ENCODE measurements around the gene RRAD. TPM values are rescaled to one million over a fixed set of nuclear protein-coding genes. Genes with fewer than 3 reads are reported as not detected.
A peak's percentile ranks its signal among the peaks of the same experiment; 100 is the strongest.
"Not testable (repeated sequence)": the region's sequence is repeated elsewhere in the genome, so short reads cannot be mapped to it uniquely, and the experiment has no call there.

RRAD gene
- total RNA-seq, 1 experiment from 2014 or later, result 0.57 TPM

- no peak for DNase-seq (ENCODE audit: extremely low read depth, low read depth)
These were observed 25.8 kb upstream of the RRAD start for GRCh38 chr16:66950971-66951790.

- no peak for DNase-seq (ENCODE audit: extremely low read depth, low read depth)
These were observed 25.1 kb upstream of the RRAD start for GRCh38 chr16:66950437-66950836.

- DNase-seq (ENCODE audit: extremely low read depth, low read depth), result no peak
These were observed 24.1 kb upstream of the RRAD start for GRCh38 chr16:66949472-66949871.

GRCh38 chr16:66948837-66949225, 23.5 kb upstream of the RRAD start:
- no peak for DNase-seq (ENCODE audit: extremely low read depth, low read depth)

- DNase-seq (ENCODE audit: extremely low read depth, low read depth), result no peak
These were observed 22.9 kb upstream of the RRAD start for GRCh38 chr16:66948134-66948836.

GRCh38 chr16:66947302-66948065, 22.1 kb upstream of the RRAD start:
- DNase-seq (ENCODE audit: extremely low read depth, low read depth), result peak; percentile 92

- DNase-seq (ENCODE audit: extremely low read depth, low read depth), result no peak
These were observed 21.6 kb upstream of the RRAD start for GRCh38 chr16:66946974-66947301.

GRCh38 chr16:66946541-66946940, 21.2 kb upstream of the RRAD start:
- no peak for DNase-seq (ENCODE audit: extremely low read depth, low read depth)

- DNase-seq (ENCODE audit: extremely low read depth, low read depth), result no peak
These were observed 20.6 kb upstream of the RRAD start for GRCh38 chr16:66945939-66946338.

- DNase-seq (ENCODE audit: extremely low read depth, low read depth), result not testable (repeated sequence)
These were observed 19.6 kb upstream of the RRAD start for GRCh38 chr16:66944971-66945370.

- DNase-seq (ENCODE audit: extremely low read depth, low read depth), result no peak
These were observed 18.7 kb upstream of the RRAD start for GRCh38 chr16:66944054-66944441.

- DNase-seq (ENCODE audit: extremely low read depth, low read depth), result no peak
These were observed 18.2 kb upstream of the RRAD start for GRCh38 chr16:66943426-66944053.

GRCh38 chr16:66942981-66943380, 17.6 kb upstream of the RRAD start:
- no peak for DNase-seq (ENCODE audit: extremely low read depth, low read depth)

- no peak for DNase-seq (ENCODE audit: extremely low read depth, low read depth)
These were observed 14.9 kb upstream of the RRAD start for GRCh38 chr16:66940236-66940635.

GRCh38 chr16:66939366-66939765, 14.0 kb upstream of the RRAD start:
- no peak for DNase-seq (ENCODE audit: extremely low read depth, low read depth)

- DNase-seq (ENCODE audit: extremely low read depth, low read depth), result no peak
These were observed 12.5 kb upstream of the RRAD start for GRCh38 chr16:66937725-66938337.

GRCh38 chr16:66936889-66937554, 11.7 kb upstream of the RRAD start:
- DNase-seq (ENCODE audit: extremely low read depth, low read depth), result no peak

GRCh38 chr16:66936462-66936861, 11.1 kb upstream of the RRAD start:
- DNase-seq (ENCODE audit: extremely low read depth, low read depth), result no peak

- no peak for DNase-seq (ENCODE audit: extremely low read depth, low read depth)
These were observed 10.1 kb upstream of the RRAD start, which contains the start of gene CES2 for GRCh38 chr16:66935314-66936011. Gene CES2 (plus strand): TSS chr16:66935516. CDS start chr16:66935636, 120 bp downstream.

Measured in NCI-H460 (cell line).